Upper lobe of left lung (tissue), 6 donors: ENCODE data around the gene ZBTB16. TPM values are rescaled to one million over a fixed set of nuclear protein-coding genes. Genes with fewer than 3 reads are reported as not detected.

Source experiments
- ATAC-seq, 2 donors: fragments of 200-7000 bp; cut with Tn5 transposase; one replicate each; pipeline ENCODE4 v1.9.1; 2022; ENCODE audit warnings: mild to moderate bottlenecking in 2 of 2, moderate library complexity in 2 of 2; ENCODE audit not compliant: low FRiP score in 2 of 2
- DNase-seq, 2 donors: peaks; one replicate each; pipeline ENCODE4 v3.0.0-alpha.2; 2019 to 2020
- H3K27ac ChIP-seq, 4 donors: fragments of 200-600 bp; sonication (generic); one replicate each; pipeline ENCODE4 v1.5.1; 2016 to 2019
- H3K27me3 ChIP-seq, 4 donors: fragments of 200-600 bp; sonication (generic); one replicate each; pipeline ENCODE4 v1.5.1; 2017 to 2019
- H3K36me3 ChIP-seq, 4 donors: fragments of 200-600 bp; sonication (generic); one replicate each; pipeline ENCODE4 v1.5.1; 2016 to 2019
- H3K4me1 ChIP-seq, 4 donors: fragments of 200-600 bp; sonication (generic); one replicate each; pipeline ENCODE4 v1.5.1; 2018 to 2019
- H3K4me3 ChIP-seq, 4 donors: fragments of 200-600 bp; sonication (generic); one replicate each; pipeline ENCODE4 v1.5.1; 2017 to 2019; ENCODE audit warnings: mild to moderate bottlenecking in 2 of 4, moderate library complexity in 1 of 4
- H3K9me3 ChIP-seq, 4 donors: fragments of 200-600 bp; sonication (generic); one replicate each; pipeline ENCODE4 v1.5.1; 2018 to 2019
- EP300 ChIP-seq, 4 donors: sonication (generic); formaldehyde crosslinking; IDR thresholded peaks; one replicate each; pipeline ENCODE4 v1.5.1; 2017; ENCODE audit warnings: antibody characterized with exemption in 4 of 4, control low read depth in 2 of 4
- POLR2A ChIP-seq, 4 donors: fragments of 450-650 bp; IDR thresholded peaks; one replicate each; pipeline ENCODE4 v1.5.1; 2016 to 2017; ENCODE audit warnings: antibody characterized with exemption in 4 of 4, mild to moderate bottlenecking in 2 of 4
- POLR2AphosphoS5 ChIP-seq, 2 donors: sonication (generic); formaldehyde crosslinking; IDR thresholded peaks; one replicate each; pipeline ENCODE4 v1.5.1; 2017; ENCODE audit warnings: antibody characterized with exemption in 2 of 2
- WGBS, 2 donors: methylation state at CpG; one replicate each; pipeline ENCODE4 v1.1.5; 2017 to 2018; 5-methylcytosine and 5-hydroxymethylcytosine counted together
- total RNA-seq, 6 donors: library from RNA; depleted of rRNA in 4 of 6; stranded (reverse); fragments of >200 nt in 4 of 6; gene quantifications; one replicate each; pipeline versions ENCODE4 v1.1.0 to v1.2.1, GENCODE V29; 2016 to 2021
- TF ChIP-seq, protein P1 (sequence below), 6 experiments: fragments of 450-650 bp in 4 of 6; fragments of 200-600 bp in 2 of 6; sonication (generic) in 2 of 6; IDR thresholded peaks; one replicate each; pipeline ENCODE4 v1.5.1; 2016 to 2019; ENCODE audit warnings: antibody characterized with exemption in 6 of 6
- donor health status: DM: no; HTN: no; CAD: no; lungs with moderate emphysema.
- donor health status: DM: no; HTN: yes; CAD: no; lungs with severe emphysema.

The ZBTB16 gene
- total RNA-seq, 6 donors from 2014 or later, result 110 to 584 (median 179) TPM

DNA sequence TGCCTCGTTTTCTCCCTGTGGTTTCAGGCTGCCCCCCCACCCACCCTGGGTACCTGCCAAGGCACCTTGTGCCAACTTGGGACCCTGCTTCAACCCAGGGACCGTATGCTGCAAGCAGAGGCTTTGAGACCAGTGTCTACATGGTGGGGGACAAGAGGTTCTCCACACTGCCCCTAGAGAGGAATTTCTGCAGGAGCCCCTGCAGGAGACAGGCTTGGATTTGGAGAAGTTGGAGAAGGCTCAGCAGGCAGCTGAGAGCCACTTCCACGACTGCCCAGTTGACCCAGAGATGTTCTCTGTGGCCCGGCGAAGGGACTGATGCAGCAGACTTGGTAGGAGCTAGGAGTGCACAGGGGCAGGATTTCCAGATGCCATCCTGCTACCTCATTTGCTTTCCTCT, 216.6 kb downstream of the ZBTB16 start:
- Histone ChIP-seq H3K4me1 (peaks cover 10 to 14% (median 13%) of the 10 kb centered on the region in 4 donors), H3K27me3 (no peaks in the 10 kb centered on the region), H3K27ac (no peak overlapping the region), H3K36me3 (no peaks in the 10 kb centered on the region), H3K4me3 (no peak overlapping the region), H3K9me3 (no peaks in the 10 kb centered on the region)
- 57 to 67% methylated on average over 5 of the region's 5 CpGs for WGBS, 2 donors
- TF ChIP-seq POLR2A (IDR thresholded peaks at IDR 0.05) (no peak), POLR2AphosphoS5 (IDR thresholded peaks at IDR 0.05) (no peak), EP300 (IDR thresholded peaks at IDR 0.05) (no peak)
- TF ChIP-seq, protein P1, sequence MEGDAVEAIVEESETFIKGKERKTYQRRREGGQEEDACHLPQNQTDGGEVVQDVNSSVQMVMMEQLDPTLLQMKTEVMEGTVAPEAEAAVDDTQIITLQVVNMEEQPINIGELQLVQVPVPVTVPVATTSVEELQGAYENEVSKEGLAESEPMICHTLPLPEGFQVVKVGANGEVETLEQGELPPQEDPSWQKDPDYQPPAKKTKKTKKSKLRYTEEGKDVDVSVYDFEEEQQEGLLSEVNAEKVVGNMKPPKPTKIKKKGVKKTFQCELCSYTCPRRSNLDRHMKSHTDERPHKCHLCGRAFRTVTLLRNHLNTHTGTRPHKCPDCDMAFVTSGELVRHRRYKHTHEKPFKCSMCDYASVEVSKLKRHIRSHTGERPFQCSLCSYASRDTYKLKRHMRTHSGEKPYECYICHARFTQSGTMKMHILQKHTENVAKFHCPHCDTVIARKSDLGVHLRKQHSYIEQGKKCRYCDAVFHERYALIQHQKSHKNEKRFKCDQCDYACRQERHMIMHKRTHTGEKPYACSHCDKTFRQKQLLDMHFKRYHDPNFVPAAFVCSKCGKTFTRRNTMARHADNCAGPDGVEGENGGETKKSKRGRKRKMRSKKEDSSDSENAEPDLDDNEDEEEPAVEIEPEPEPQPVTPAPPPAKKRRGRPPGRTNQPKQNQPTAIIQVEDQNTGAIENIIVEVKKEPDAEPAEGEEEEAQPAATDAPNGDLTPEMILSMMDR (IDR thresholded peaks at IDR 0.05), result no peak
- ATAC-seq (no peak), DNase-seq (no peak)

DNA sequence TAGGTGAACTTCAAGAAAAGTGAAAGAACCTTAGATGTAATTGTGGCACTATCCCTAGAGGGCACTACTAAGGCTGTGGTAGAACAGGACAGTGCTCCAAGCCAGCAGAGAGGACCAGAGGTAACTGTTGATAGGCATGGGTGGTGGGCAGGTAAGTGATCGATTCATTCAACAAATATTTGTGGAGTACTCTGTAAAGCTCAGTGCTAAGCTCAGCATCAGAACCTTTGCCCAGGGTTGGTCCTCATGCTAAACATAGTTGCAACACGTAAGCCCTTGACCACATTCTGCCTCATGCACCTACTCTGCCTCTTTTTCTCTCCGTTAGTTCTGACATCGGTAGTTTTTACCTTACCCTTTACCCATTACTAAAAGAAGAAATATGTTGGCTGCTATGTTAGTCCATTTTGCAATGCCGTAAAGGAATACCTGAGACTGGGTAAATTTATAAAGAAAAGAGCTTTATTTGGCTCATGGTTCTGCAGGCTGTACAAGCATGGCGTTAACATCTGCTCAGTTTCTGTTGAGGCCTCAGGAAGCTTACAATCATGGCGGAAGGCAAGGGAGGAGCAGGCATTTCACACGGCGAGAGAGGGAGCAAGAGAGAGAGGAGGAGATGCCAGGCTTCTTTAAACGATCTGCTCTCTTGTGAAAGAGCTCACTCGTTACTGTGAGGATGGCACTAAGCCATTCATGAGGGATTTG, 218.3 kb downstream of the ZBTB16 start:
- ATAC-seq, result no peak
- TF ChIP-seq POLR2A (IDR thresholded peaks at IDR 0.05) (no peak), EP300 (IDR thresholded peaks at IDR 0.05) (no peak), POLR2AphosphoS5 (IDR thresholded peaks at IDR 0.05) (no peak)
- TF ChIP-seq, protein P1 (IDR thresholded peaks at IDR 0.05), result no peak
- no peaks in the 10 kb centered on the region for H3K9me3 ChIP-seq

DNA sequence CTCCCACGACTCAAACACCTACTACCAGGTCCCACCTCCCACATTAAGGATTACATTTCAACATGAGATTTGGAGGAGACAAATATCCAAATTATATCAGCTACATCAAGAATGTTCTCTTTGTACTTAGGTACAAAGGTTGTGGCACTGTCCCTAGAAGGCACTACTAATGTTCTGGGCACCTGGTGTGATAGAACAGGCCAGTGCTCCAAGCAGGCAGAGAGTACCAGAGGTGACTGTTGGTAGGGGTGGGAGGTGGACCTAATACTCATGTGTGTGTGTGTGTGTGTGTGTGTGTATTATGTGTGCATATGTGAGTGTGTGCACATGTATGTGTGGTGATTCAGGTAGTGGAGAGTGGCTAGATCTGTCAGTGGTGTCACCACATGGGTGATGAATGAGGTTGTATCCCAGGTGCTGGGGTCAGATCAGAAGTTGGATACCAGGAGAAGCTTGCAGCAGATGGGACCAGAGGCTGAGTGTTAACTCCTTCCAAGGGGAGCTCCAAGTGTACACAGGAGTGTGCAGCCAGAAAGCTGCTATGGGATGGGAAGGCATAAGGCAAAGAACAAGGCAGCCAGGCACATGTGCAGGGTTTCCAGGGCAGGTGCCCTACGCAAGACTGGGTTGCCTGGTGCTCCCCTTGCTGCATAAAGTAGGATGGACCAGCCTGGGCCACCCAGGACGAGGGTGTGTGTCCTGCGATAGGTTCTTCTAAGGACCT, 219.0 kb downstream of the ZBTB16 start:
- ATAC-seq (no peak), DNase-seq (no peak)
- H3K27ac ChIP-seq, result no peak overlapping the region
- H3K4me3 ChIP-seq, result no peak overlapping the region
- H3K27me3 ChIP-seq, result no peaks in the 10 kb centered on the region
- peaks cover 16 to 23% (median 19%) of the 10 kb centered on the region in 4 donors for H3K4me1 ChIP-seq
- no peaks in the 10 kb centered on the region for H3K9me3 ChIP-seq
- WGBS, 2 donors, result 94 to 95% methylated on average over 4 of the region's 4 CpGs
- no peaks in the 10 kb centered on the region for H3K36me3 ChIP-seq
- TF ChIP-seq POLR2A (IDR thresholded peaks at IDR 0.05) (no peak), EP300 (IDR thresholded peaks at IDR 0.05) (no peak), POLR2AphosphoS5 (IDR thresholded peaks at IDR 0.05) (no peak)
- TF ChIP-seq, protein P1 (IDR thresholded peaks at IDR 0.05), result no peak

More for the DNA sequence above, 218.3 kb downstream of the ZBTB16 start:
- H3K27ac ChIP-seq, result no peak overlapping the region
- H3K27me3 ChIP-seq, result no peaks in the 10 kb centered on the region
- no peak overlapping the region for H3K4me3 ChIP-seq
- H3K36me3 ChIP-seq, result no peaks in the 10 kb centered on the region
- no peak for DNase-seq
- WGBS, 2 donors, result 79 to 85% methylated on average over 11 of the region's 11 CpGs
- H3K4me1 ChIP-seq, result peaks cover 16 to 23% (median 19%) of the 10 kb centered on the region in 4 donors

DNA sequence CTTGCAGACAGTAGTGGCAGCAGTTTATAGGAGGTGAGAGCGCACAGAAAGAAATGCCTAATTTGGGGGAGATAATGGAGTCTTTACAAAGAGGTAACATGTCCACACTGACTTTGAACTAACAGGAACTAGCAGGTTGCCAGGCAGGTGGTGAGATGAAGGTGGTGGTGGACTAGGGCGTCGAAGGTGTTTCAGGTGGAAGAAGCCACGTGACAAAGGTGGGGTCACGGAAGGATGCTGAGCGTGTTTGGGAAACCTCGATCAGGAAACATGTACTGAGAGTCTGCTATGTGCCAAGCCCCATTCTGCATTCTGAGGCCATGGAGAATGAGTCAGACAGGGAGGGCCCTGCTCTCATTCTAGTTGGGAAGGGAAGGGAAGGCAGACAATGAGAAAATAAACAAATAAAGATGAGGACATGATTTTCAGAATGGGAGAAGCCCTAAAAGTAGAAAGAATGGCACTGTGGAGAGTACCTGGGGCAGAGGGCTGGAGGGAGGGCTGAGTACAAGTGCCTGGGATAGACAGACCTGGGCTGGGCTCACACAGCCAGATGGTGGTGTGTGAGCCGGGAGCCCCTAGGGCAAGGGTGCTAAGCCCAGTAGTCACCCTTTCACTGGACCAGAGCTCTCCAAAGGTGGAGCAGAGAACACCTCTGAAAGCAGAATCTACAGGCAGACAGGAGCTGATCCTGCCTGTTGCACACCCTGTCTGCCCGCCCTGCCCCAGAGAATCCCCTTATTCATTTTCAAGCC, 220.5 kb downstream of the ZBTB16 start:
- H3K4me3 ChIP-seq, result no peak overlapping the region
- H3K27ac ChIP-seq, result peak overlapping the region; percentile 31 to 71 (median 62)
- TF ChIP-seq POLR2AphosphoS5 (IDR thresholded peaks at IDR 0.05) (peak; percentile 13 to 32), EP300 (IDR thresholded peaks at IDR 0.05) (no peak), POLR2A (IDR thresholded peaks at IDR 0.05) (no peak)
- H3K9me3 ChIP-seq, result no peaks in the 10 kb centered on the region
- ATAC-seq (peak in 1 of 2 donors; percentile 67), DNase-seq (no peak)
- 70 to 85% methylated on average over 9 of the region's 9 CpGs for WGBS, 2 donors
- H3K36me3 ChIP-seq, result no peaks in the 10 kb centered on the region
- H3K27me3 ChIP-seq, result no peaks in the 10 kb centered on the region
- H3K4me1 ChIP-seq, result peaks cover 16 to 29% (median 19%) of the 10 kb centered on the region in 4 donors

DNA sequence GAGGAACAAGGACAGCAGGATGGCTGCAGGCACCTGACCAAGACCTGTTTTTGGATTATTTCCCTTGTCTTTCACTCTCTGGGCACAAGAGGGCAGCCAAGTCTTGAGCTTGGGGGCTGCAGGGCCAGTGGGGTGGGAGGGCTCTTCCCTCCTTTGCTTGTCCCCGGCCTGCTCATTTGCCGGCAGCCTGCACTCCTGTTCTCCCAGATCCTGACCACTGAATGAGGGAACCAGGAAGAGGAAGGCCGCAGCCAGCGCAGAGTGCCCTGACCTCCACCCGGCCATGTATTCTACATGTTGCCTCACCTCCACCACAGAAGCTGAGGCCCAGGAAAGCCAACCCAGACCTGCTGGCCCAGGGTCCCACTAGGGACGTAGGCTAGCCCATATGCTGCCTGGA, 221.2 kb downstream of the ZBTB16 start:
- no peaks in the 10 kb centered on the region for H3K27me3 ChIP-seq
- WGBS, 2 donors, result 0 to 64% methylated on average over 2 to 6 of the region's 6 CpGs
- ATAC-seq (peak; percentile 85 to 89), DNase-seq (peak; percentile 44 to 72)
- H3K4me1 ChIP-seq, result peaks cover 16 to 31% (median 19%) of the 10 kb centered on the region in 4 donors
- no peaks in the 10 kb centered on the region for H3K36me3 ChIP-seq
- no peaks in the 10 kb centered on the region for H3K9me3 ChIP-seq
- peak overlapping the region; percentile 31 to 71 (median 62) for H3K27ac ChIP-seq
- TF ChIP-seq EP300 (IDR thresholded peaks at IDR 0.05) (no peak), POLR2A (IDR thresholded peaks at IDR 0.05) (no peak), POLR2AphosphoS5 (IDR thresholded peaks at IDR 0.05) (peak in 1 of 2 donors; percentile 28)
- TF ChIP-seq, protein P1 (IDR thresholded peaks at IDR 0.05), result peak; percentile 23 to 77 (median 56)
- H3K4me3 ChIP-seq, result no peak overlapping the region
